Aorta (tissue), 5 donors: ENCODE measurements around the gene RNF6. TPM values are rescaled to one million over a fixed set of nuclear protein-coding genes. Genes with fewer than 3 reads are reported as not detected.

Source experiments
- ATAC-seq: fragments of 200-7000 bp; cut with Tn5 transposase; one replicate; pipeline ENCODE4 v1.9.1; 2022; ENCODE audit warnings: moderate library complexity; ENCODE audit not compliant: low FRiP score
- DNase-seq, 2 donors: peaks; one replicate each; pipeline ENCODE4 v3.0.0-alpha.2; 2020
- H3K27ac ChIP-seq, 2 donors: one replicate each; pipeline ENCODE4 v1.5.1; 2013; ENCODE audit warnings: low read length in 2 of 2, mild to moderate bottlenecking in 2 of 2, moderate library complexity in 2 of 2, control low read depth in 1 of 2, inconsistent platforms in 1 of 2, low read depth in 1 of 2
- H3K27me3 ChIP-seq, 2 donors: one replicate each; pipeline ENCODE4 v1.6.1; 2013; ENCODE audit warnings: control low read depth in 1 of 2, low read length in 1 of 2, mild to moderate bottlenecking in 1 of 2, moderate library complexity in 1 of 2; ENCODE audit not compliant: insufficient read depth in 2 of 2, control insufficient read depth in 1 of 2
- H3K36me3 ChIP-seq, 2 donors: one replicate each; pipeline ENCODE4 v1.6.1; 2013; ENCODE audit warnings: control low read depth in 1 of 2, low read length in 1 of 2, mild to moderate bottlenecking in 1 of 2; ENCODE audit not compliant: insufficient read depth in 2 of 2, control insufficient read depth in 1 of 2
- H3K4me1 ChIP-seq, 2 donors: one replicate each; pipeline ENCODE4 v1.6.1; 2013; ENCODE audit warnings: low read length in 2 of 2, control low read depth in 1 of 2, mild to moderate bottlenecking in 1 of 2, moderate library complexity in 1 of 2; ENCODE audit not compliant: insufficient read depth in 2 of 2, control insufficient read depth in 1 of 2
- H3K4me3 ChIP-seq, 2 donors: one replicate each; pipeline ENCODE4 v1.5.1; 2013; ENCODE audit warnings: low read length in 2 of 2, control low read depth in 1 of 2, mild to moderate bottlenecking in 1 of 2
- H3K9me3 ChIP-seq: one replicate; pipeline ENCODE4 v1.6.1; 2013; ENCODE audit warnings: mild to moderate bottlenecking, low read length; ENCODE audit not compliant: control insufficient read depth
- WGBS, 2 donors: extraction: QIAGEN DNeasy Blood & Tissue Kit; methylation state at CpG; one replicate each; pipeline ENCODE4 v1.1.7; 2013; 5-methylcytosine and 5-hydroxymethylcytosine counted together
- intact Hi-C, 2 donors: fragments of 100-400 bp; cut with DNase I; formaldehyde crosslinking; loops; one replicate each; pipeline versions ENCODE4 v1.14.2 to v1.15.0; 2022
- polyA plus RNA-seq, 2 donors: library from polyadenylated mRNA; stranded (reverse); fragments of 200-250 nt; gene quantifications; one replicate each; pipeline ENCODE4 v1.2.3, GENCODE V29; 2013
- total RNA-seq, 2 donors: library from RNA; stranded (reverse); fragmentation: NEBNext Ultra II Directional; extraction: Animal tissue kit (Norgen Biotek cat#: 25700); gene quantifications; one replicate each; pipeline ENCODE4 v1.2.1, GENCODE V29; 2021
- donor health status: healthy with polysubstance abuse.
- donor health status: Bipolar disorder and iron deficiency.
- donor health status: DM: no; HTN: no; CAD: no.
- donor health status: DM: no; HTN: no; CAD: no.
- donor health status: DM: yes; HTN: yes; CAD: no.

Gene RNF6
- total and polyA plus RNA-seq, 4 donors, result 13.1 to 28.9 (median 19.6) TPM

GRCh38 chr13:26236296-26236695, 14.2 kb upstream of the RNF6 start:
- no peak for ATAC-seq
- Histone ChIP-seq H3K9me3 (no peaks in the 10 kb centered on the region), H3K36me3 (no peaks in the 10 kb centered on the region), H3K4me1 (no peaks in the 10 kb centered on the region), H3K4me3 (no peak overlapping the region), H3K27me3 (no peaks in the 10 kb centered on the region), H3K27ac (no peak overlapping the region)
- 43 to 70% methylated on average over 1 of the region's 1 CpG for whole genome bisulfite sequencing, 2 donors
- intact Hi-C loops, result no loop called here
- DNase-seq, result no peak

DNA sequence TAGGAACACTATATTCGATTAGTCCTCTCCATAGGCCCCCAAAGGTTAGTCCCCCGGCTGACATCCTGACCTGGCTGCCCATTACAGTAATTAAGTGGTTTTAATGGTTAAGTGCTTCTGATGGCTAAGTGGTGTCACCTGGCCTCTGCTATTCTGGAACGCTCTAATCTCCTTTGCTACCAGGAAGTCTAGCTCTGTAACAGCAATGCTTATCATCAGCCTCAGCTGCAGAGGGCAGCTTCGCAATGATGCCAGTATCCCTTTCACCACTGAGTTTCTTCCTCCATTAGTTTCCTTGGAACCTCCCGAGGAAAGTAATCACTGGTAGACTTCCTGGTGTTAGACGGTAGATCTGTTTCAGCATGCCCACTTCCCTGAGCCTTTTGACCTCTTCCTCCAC, 8.6 kb upstream of the RNF6 start:
- intact Hi-C loops, result no loop called here
- 74 to 79% methylated on average over 6 of the region's 6 CpGs for WGBS, 2 donors

DNA sequence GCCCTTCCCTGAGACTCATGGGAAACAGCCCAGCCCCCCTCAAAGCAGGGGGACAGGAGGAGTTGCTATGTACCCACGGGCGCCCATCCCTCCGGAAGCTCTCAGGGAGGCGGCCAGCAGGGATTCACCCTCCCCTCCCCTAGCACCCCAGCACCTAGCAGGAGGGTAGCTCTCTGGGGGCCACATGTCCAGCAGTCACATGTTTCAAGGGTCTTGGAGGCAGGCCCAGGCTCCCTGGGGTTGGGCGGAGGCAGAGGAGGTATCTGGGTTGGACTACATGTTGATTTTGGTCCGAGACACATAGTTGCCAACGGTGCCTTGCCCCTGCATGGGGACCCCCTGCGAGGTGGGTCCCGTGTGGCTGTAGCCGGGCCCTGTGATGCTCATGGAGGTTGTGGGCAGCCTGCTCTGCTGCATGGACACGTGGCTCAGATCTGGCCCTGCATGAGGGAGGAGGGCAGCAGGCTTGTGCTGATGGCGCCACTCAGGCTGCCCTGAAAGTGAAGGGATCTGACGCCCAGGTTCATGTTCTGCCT, 7.0 kb upstream of the RNF6 start:
- no peak for DNase-seq
- 82 to 88% methylated on average over 13 of the region's 13 CpGs for WGBS, 2 donors
- Histone ChIP-seq H3K4me3 (no peak overlapping the region), H3K4me1 (no peaks in the 10 kb centered on the region), H3K36me3 (no peaks in the 10 kb centered on the region), H3K9me3 (no peaks in the 10 kb centered on the region), H3K27ac (no peak overlapping the region), H3K27me3 (no peaks in the 10 kb centered on the region)
- no peak for ATAC-seq
- intact Hi-C loops, result no loop called here

More for the DNA sequence above, 8.6 kb upstream of the RNF6 start:
- H3K27ac ChIP-seq, result no peak overlapping the region
- H3K36me3 ChIP-seq, result no peaks in the 10 kb centered on the region
- no peaks in the 10 kb centered on the region for H3K4me1 ChIP-seq
- H3K9me3 ChIP-seq, result no peaks in the 10 kb centered on the region
- DNase-seq (no peak), ATAC-seq (no peak)
- no peak overlapping the region for H3K4me3 ChIP-seq
- H3K27me3 ChIP-seq, result no peaks in the 10 kb centered on the region

- Histone ChIP-seq H3K27ac (no peak overlapping the region), H3K9me3 (no peaks in the 10 kb centered on the region), H3K4me3 (no peak overlapping the region), H3K27me3 (no peaks in the 10 kb centered on the region), H3K4me1 (no peaks in the 10 kb centered on the region), H3K36me3 (no peaks in the 10 kb centered on the region)
- no peak for DNase-seq
- intact Hi-C loops, result no loop called here
- 79 to 80% methylated on average over 2 of the region's 2 CpGs for WGBS, 2 donors
- ATAC-seq, result no peak
Observed at GRCh38 chr13:26228096-26228495, 6.0 kb upstream of the RNF6 start.

DNA sequence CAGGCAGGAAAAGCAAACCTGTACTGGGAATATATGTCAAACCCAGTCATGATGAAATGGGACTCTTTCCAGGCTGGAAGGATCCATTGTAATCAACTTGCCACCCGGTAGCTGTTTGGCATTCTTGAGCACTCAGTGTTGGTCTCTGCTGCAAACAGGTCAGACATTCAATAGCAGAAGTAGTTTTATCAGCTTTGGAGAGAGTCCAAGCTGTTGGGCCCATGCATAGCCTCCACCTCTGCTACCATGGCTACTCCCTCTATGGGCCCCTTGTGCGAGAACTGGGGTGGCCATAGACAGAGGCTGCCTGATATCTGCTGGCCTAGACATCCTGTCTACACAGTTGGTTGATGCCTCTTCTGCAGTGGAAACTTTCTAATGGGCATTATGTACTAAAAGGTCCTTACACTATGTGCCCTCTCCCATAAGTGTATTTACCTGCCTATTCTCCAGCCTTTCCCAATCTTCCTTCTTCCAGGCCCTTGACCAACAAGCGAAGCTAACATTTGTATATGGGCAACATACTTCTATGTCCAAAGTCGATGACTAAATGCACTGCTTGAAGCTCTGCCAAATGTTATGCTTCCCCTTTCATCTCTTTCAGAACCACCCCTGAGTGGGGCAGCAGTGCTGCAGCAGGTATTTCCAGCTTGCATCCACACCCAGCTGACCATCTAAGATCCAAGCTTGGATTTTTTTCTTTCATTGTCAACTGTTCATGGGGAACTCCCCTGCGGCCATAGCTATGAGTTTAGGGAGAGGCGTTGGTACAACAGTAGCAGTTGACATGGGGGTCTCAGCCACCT, 5.3 kb upstream of the RNF6 start:
- H3K4me1 ChIP-seq, result no peaks in the 10 kb centered on the region
- intact Hi-C loops, result no loop called here
- no peak for DNase-seq
- 87 to 92% methylated on average over 6 of the region's 6 CpGs for WGBS, 2 donors
- no peaks in the 10 kb centered on the region for H3K9me3 ChIP-seq
- H3K27me3 ChIP-seq, result no peaks in the 10 kb centered on the region
- ATAC-seq, result no peak
- no peak overlapping the region for H3K4me3 ChIP-seq
- no peak overlapping the region for H3K27ac ChIP-seq
- H3K36me3 ChIP-seq, result no peaks in the 10 kb centered on the region

GRCh38 chr13:26225896-26226617, 3.9 kb upstream of the RNF6 start:
- DNase-seq (no peak), ATAC-seq (no peak)
- intact Hi-C loops, result no loop called here
- no peak overlapping the region for H3K27ac ChIP-seq
- H3K27me3 ChIP-seq, result no peaks in the 10 kb centered on the region
- H3K36me3 ChIP-seq, result no peaks in the 10 kb centered on the region
- H3K4me3 ChIP-seq, result no peak overlapping the region
- no peaks in the 10 kb centered on the region for H3K9me3 ChIP-seq
- no peaks in the 10 kb centered on the region for H3K4me1 ChIP-seq
- 68 to 73% methylated on average over 7 of the region's 7 CpGs for WGBS, 2 donors

GRCh38 chr13:26222520-26223046, 469 bp upstream of the RNF6 start:
- intact Hi-C loops, result loop anchor here in 1 of 2 donors (1.0 kb wide), 1 partner anchor 31 kb away; no protein-coding TSS in a partner anchor
- Histone ChIP-seq H3K4me1 (peaks cover 0 to 3% of the 10 kb centered on the region in 2 donors), H3K4me3 (peak overlapping the region; percentile 83 to 96), H3K36me3 (no peaks in the 10 kb centered on the region), H3K27ac (peak overlapping the region; percentile 28 to 95), H3K27me3 (no peaks in the 10 kb centered on the region), H3K9me3 (no peaks in the 10 kb centered on the region)
- WGBS, 2 donors, result 12 to 14% methylated on average over 16 of the region's 16 CpGs
- ATAC-seq (peak; percentile 86), DNase-seq (no peak)

GRCh38 chr13:26221399-26221720, 754 bp downstream of the RNF6 start:
- Histone ChIP-seq H3K36me3 (peaks cover 0 to 3% of the 10 kb centered on the region in 2 donors), H3K4me3 (peak overlapping the region; percentile 83 to 96), H3K9me3 (no peaks in the 10 kb centered on the region), H3K27me3 (no peaks in the 10 kb centered on the region), H3K27ac (peak overlapping the region in 1 of 2 donors; percentile 49), H3K4me1 (peaks cover 0 to 3% of the 10 kb centered on the region in 2 donors)
- intact Hi-C loops, result loop anchor here in 1 of 2 donors (1.0 kb wide), 1 partner anchor 35 kb away; no protein-coding TSS in a partner anchor
- DNase-seq, result no peak
- 0% methylated on average over 16 of the region's 16 CpGs for whole genome bisulfite sequencing, 2 donors
- ATAC-seq, result peak; percentile 60
